Karpas-422 (cell line): ENCODE results near the gene MMP17. TPM values are rescaled to one million over a fixed set of nuclear protein-coding genes. Genes with fewer than 3 reads are reported as not detected.

ENCODE experiments used
- DNase-seq: peaks from one replicate; pipeline ENCODE4 v3.0.0-alpha.2; 2015
- H2AFZ ChIP-seq: fragments of 200-600 bp; sonication (generic); 2 replicates; pipeline ENCODE4 v1.6.1; 2014; ENCODE audit warnings: antibody characterized with exemption, low read length, mixed read lengths
- H3K27ac ChIP-seq: fragments of 200-600 bp; sonication (generic); 2 replicates; pipeline ENCODE4 v1.5.1; 2014; ENCODE audit warnings: mild to moderate bottlenecking, low read length, moderate library complexity
- H3K27me3 ChIP-seq: fragments of 200-600 bp; sonication (generic); 2 replicates; pipeline ENCODE4 v1.6.1; 2014; ENCODE audit warnings: low read length, mixed read lengths
- H3K36me3 ChIP-seq: fragments of 200-600 bp; sonication (generic); 2 replicates; pipeline ENCODE4 v1.6.1; 2014; ENCODE audit warnings: low read length, mixed read lengths; ENCODE audit not compliant: insufficient read depth
- H3K4me1 ChIP-seq: fragments of 200-600 bp; sonication (generic); 2 replicates; pipeline ENCODE4 v1.6.1; 2014; ENCODE audit warnings: mild to moderate bottlenecking, low read length, mixed read lengths
- H3K4me2 ChIP-seq: fragments of 200-600 bp; sonication (generic); 2 replicates; pipeline ENCODE4 v1.6.1; 2014; ENCODE audit warnings: low read length, low read depth, mild to moderate bottlenecking; ENCODE audit not compliant: poor library complexity, severe bottlenecking
- H3K4me3 ChIP-seq: fragments of 200-600 bp; sonication (generic); 2 replicates; pipeline ENCODE4 v1.5.1; 2014; ENCODE audit warnings: mild to moderate bottlenecking, antibody characterized with exemption, low read length, mixed read lengths
- H3K79me2 ChIP-seq: fragments of 200-600 bp; sonication (generic); 2 replicates; pipeline ENCODE4 v1.6.1; 2014; ENCODE audit warnings: mild to moderate bottlenecking, low read length, mixed read lengths
- H3K9ac ChIP-seq: fragments of 200-600 bp; sonication (generic); 2 replicates; pipeline ENCODE4 v1.6.0; 2014; ENCODE audit warnings: low read length
- H3K9me2 ChIP-seq: fragments of 200-600 bp; sonication (generic), shearing (Covaris generic); replicated peaks from 2 replicates; pipeline ENCODE4 v1.6.0; 2014; ENCODE audit warnings: mild to moderate bottlenecking, low read length, moderate library complexity; ENCODE audit not compliant: insufficient read depth
- H3K9me3 ChIP-seq: fragments of 300-700, 200-600 bp; sonication (generic); 2 replicates; pipeline ENCODE4 v1.6.1; 2014; ENCODE audit warnings: low read length, mixed read lengths
- H4K20me1 ChIP-seq: fragments of 200-600 bp; sonication (generic); 2 replicates; pipeline ENCODE4 v1.6.1; 2014; ENCODE audit warnings: mild to moderate bottlenecking, antibody characterized with exemption, low read length, low read depth; ENCODE audit not compliant: insufficient read depth
- total RNA-seq: library from RNA; depleted of rRNA; stranded (reverse); fragments of >200 nt; shearing (Covaris generic); gene quantifications from 2 replicates; pipeline ENCODE4 v1.2.3, GENCODE V29; 2014; ENCODE audit warnings: low replicate concordance

The MMP17 gene
- total RNA-seq, 1 experiment from 2014 or later = not detected

DNA sequence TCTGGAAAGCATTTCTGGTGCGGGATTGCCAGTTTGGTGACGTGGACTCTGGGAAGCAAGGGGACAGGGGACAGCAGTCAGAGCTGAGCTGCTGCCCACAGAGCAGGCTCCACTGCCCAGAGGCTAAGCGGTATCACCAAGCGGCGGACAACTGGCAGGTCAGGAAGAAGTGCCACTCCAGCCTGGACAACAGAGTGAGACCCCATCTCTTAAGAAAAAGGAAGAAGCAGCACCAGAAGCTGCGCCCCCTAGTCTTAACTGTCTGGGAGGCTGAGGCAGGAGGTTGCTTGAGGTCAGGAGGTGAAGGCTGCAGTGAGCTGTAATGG is 31.8 kb upstream of the MMP17 start:
- DNase-seq = no peak
- Histone ChIP-seq H2AFZ (no peak overlapping the region), H3K79me2 (no peaks in the 10 kb centered on the region), H3K4me2 (no peak overlapping the region), H4K20me1 (no peaks in the 10 kb centered on the region), H3K4me3 (no peak overlapping the region), H3K4me1 (no peaks in the 10 kb centered on the region), H3K27me3 (no peaks in the 10 kb centered on the region), H3K9me3 (no peaks in the 10 kb centered on the region), H3K36me3 (peaks cover 6% of the 10 kb centered on the region; the same call in 1 of the 2 replicates), H3K27ac (no peak overlapping the region), H3K9ac (no peak overlapping the region), H3K9me2 (no peaks in the 10 kb centered on the region)

DNA sequence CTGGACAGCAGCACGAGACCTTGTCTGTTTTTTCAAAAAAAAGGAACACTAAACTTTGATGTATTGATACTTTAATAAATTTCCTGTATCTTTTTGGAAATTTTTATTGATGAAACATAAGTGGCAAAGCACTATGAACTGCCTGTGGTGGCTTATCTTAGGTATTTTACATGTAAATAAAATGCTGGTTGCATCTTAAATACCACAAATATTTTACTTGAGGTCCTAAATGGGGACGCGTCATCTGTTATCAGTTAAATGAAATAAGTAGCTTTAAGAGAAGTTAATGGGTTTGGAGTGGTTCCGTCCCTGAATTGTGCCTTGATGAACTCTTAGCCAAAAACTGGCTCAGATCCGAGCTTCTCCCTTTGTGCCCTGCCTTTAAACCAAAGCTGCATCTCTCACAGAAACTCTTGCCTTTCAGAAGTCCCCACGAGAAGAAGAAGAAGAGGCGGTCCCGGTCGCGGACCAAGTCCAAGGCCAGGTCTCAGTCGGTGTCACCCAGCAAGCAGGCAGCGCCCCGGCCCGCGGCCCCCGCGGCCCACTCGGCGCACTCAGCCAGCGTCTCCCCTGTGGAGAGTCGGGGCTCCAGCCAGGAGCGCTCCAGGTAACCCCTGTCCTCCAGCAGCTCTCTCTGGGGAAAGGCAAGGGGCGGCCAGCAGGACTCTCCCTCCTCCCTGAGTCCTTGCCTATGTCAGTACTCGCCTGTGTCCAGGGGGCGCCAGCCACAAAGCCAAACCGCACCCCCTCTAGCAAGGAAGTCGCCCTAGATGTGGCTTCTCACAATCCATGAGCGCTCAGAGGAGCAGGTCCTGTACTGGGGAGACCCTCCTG is 31.2 kb upstream of the MMP17 start:
- no peak overlapping the region for H3K27ac ChIP-seq
- H4K20me1 ChIP-seq = no peaks in the 10 kb centered on the region
- H3K36me3 ChIP-seq = peaks cover 6% of the 10 kb centered on the region; the same call in 1 of the 2 replicates
- H3K9me3 ChIP-seq = no peaks in the 10 kb centered on the region
- H3K27me3 ChIP-seq = no peaks in the 10 kb centered on the region
- H3K79me2 ChIP-seq = no peaks in the 10 kb centered on the region
- H3K9me2 ChIP-seq = no peaks in the 10 kb centered on the region
- H3K4me1 ChIP-seq = no peaks in the 10 kb centered on the region
- H3K9ac ChIP-seq = no peak overlapping the region
- no peak overlapping the region for H3K4me3 ChIP-seq
- H3K4me2 ChIP-seq = no peak overlapping the region
- no peak overlapping the region for H2AFZ ChIP-seq
- DNase-seq = no peak

DNA sequence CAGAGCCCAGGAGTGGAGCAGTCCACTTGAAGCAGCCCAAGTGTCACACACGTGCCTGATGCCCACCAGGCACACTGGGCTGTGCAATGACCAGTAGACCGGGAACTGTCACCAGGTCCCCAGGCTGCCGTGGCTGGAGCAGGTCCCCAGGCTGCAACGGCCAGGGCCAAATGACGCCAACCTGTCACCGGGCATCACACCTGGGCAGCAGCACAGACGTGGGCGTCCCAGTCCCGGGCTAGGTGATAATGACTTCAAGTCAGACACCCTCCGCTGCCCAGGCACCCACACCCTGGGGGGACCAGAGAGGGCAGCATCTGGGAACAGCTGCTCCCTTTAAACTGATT is 30.6 kb upstream of the MMP17 start:
- no peaks in the 10 kb centered on the region for H3K9me3 ChIP-seq
- no peaks in the 10 kb centered on the region for H3K79me2 ChIP-seq
- no peak for DNase-seq
- no peaks in the 10 kb centered on the region for H3K27me3 ChIP-seq
- H3K36me3 ChIP-seq = peaks cover 6% of the 10 kb centered on the region; the same call in 1 of the 2 replicates
- no peak overlapping the region for H3K9ac ChIP-seq
- no peak overlapping the region for H3K27ac ChIP-seq
- H3K9me2 ChIP-seq = no peaks in the 10 kb centered on the region
- H3K4me1 ChIP-seq = no peaks in the 10 kb centered on the region
- no peak overlapping the region for H3K4me3 ChIP-seq
- no peak overlapping the region for H2AFZ ChIP-seq
- no peaks in the 10 kb centered on the region for H4K20me1 ChIP-seq
- H3K4me2 ChIP-seq = no peak overlapping the region

DNA sequence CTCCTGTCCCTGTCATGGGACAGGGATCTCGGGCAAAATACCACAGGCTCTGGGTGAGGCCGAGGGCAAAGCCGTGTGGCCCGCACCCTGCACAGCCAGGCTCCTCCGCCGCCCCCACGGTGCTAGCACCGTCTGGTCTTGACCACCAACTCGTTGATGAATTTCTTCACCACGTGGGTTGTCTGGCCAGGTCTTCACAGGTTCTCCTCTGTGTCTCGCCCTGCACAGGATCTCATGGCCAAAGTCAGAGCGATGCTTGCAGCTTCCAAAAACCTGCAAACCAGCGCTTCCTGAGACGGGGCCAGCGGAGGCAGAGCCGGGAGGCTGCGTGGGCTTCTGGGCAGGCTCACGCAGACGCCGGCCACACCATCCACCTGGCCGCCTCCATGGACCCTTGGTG is 29.0 kb upstream of the MMP17 start:
- no peaks in the 10 kb centered on the region for H3K79me2 ChIP-seq
- no peak for DNase-seq
- peaks cover 6% of the 10 kb centered on the region; the same call in 1 of the 2 replicates for H3K36me3 ChIP-seq
- no peaks in the 10 kb centered on the region for H3K9me3 ChIP-seq
- H3K4me3 ChIP-seq = no peak overlapping the region
- no peak overlapping the region for H3K9ac ChIP-seq
- no peak overlapping the region for H3K27ac ChIP-seq
- no peak overlapping the region for H3K4me2 ChIP-seq
- H4K20me1 ChIP-seq = no peaks in the 10 kb centered on the region
- H3K9me2 ChIP-seq = no peaks in the 10 kb centered on the region
- no peak overlapping the region for H2AFZ ChIP-seq
- H3K4me1 ChIP-seq = no peaks in the 10 kb centered on the region
- no peaks in the 10 kb centered on the region for H3K27me3 ChIP-seq

DNA sequence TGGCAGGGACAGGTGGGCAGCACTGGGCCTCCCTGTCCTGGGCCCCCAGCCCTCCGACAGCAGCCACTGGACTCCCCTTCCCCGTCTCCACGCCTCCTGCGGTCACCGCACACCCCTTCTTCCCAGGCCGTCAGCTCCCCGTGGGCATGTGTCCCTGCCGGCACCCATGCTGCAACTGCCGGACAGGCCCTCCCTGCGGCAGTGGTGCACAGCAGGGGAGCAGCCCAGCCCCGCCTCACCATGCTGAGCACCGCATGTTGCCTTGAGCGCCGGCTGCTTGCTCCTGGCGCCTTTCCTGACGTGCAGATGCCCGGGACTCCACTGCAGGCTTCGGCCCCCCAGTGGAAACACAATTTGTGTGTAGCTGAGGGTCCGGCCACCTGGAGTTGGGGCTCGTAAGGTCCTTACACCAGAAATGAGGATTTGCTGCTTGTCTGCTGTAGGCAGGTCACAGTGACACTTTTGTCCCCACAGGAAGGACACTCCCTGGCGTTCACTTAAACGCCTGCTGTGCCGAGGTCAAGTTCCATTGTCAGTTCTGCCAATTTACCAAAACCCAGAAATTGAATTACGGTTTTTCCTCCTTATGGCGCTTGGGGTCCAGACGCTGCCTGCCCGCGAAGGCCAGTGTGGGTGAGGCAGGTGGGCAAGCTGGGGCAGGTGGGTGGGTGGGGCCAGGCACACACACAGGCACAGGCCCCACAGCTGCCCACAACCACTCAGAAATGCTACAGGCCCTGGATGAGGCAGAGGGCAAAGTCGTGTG is 28.2 kb upstream of the MMP17 start:
- no peaks in the 10 kb centered on the region for H3K9me2 ChIP-seq
- no peak overlapping the region for H3K27ac ChIP-seq
- no peaks in the 10 kb centered on the region for H4K20me1 ChIP-seq
- H3K9ac ChIP-seq = no peak overlapping the region
- no peaks in the 10 kb centered on the region for H3K9me3 ChIP-seq
- H3K4me2 ChIP-seq = no peak overlapping the region
- peaks cover 6% of the 10 kb centered on the region; the same call in 1 of the 2 replicates for H3K36me3 ChIP-seq
- no peak for DNase-seq
- H3K27me3 ChIP-seq = no peaks in the 10 kb centered on the region
- H3K4me1 ChIP-seq = no peaks in the 10 kb centered on the region
- no peaks in the 10 kb centered on the region for H3K79me2 ChIP-seq
- H2AFZ ChIP-seq = no peak overlapping the region
- H3K4me3 ChIP-seq = no peak overlapping the region

DNA sequence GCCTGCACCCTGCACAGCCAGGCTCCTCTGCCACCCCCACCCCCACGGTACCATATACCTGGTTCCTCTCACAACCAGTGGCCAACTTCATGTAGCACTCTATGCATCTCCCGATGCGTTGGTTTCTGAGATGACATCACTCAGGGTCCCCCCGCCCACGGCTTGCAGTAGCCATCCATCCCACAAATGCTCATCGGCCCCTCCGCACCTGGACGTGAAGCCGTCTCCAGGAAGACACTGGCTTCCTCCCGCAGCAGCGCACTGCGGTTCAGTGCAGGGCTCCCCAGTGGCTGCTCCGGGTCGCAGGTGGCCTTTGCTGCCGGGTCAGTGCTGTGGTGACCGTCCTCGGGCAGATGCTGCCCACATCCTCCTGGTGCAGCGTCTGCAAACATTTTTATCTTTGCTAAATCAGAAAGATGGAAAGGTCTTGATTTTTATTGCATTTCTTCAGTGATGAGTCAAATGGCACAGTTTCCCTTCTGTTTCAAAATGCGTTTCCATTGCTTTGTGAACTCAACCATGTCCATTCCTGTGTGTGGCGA is 27.5 kb upstream of the MMP17 start:
- no peak overlapping the region for H3K9ac ChIP-seq
- H3K9me3 ChIP-seq = no peaks in the 10 kb centered on the region
- no peak overlapping the region for H3K27ac ChIP-seq
- no peaks in the 10 kb centered on the region for H3K27me3 ChIP-seq
- peaks cover 6% of the 10 kb centered on the region; the same call in 1 of the 2 replicates for H3K36me3 ChIP-seq
- no peak overlapping the region for H2AFZ ChIP-seq
- H4K20me1 ChIP-seq = no peaks in the 10 kb centered on the region
- H3K4me1 ChIP-seq = no peaks in the 10 kb centered on the region
- DNase-seq = no peak
- H3K79me2 ChIP-seq = no peaks in the 10 kb centered on the region
- no peak overlapping the region for H3K4me3 ChIP-seq
- no peaks in the 10 kb centered on the region for H3K9me2 ChIP-seq
- no peak overlapping the region for H3K4me2 ChIP-seq

DNA sequence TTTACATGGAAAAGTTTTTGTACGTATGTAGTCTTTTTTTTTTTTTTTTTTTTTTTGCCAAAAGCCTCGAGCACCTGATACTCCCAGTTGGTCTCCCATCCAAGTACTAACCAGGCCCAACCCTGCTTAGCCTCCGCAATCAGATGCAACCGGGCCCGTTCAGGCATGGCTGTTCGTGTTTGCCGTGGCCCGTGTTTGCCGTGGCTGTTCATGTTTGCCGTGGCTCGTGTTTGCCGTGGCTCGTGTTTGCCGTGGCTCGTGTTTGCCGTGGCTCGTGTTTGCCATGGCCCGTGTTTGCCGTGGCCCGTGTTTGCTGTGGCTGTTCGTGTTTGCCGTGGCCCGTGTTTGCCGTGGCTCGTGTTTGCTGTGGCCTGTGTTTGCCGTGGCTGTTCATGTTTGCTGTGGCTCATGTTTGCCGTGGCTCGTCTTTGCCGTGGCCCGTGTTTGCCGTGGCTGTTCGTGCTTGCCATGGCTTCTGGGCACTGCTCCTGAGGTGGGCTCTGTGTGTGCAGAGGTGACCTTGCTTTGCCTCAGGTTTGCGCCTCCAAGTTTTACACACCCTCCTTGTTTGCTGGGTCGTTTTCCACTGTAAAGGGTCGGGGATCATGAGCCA is 26.8 kb upstream of the MMP17 start:
- no peak for DNase-seq
- Histone ChIP-seq H4K20me1 (no peaks in the 10 kb centered on the region), H3K9ac (no peak overlapping the region), H3K79me2 (no peaks in the 10 kb centered on the region), H3K4me1 (no peaks in the 10 kb centered on the region), H3K4me2 (no peak overlapping the region), H3K27ac (no peak overlapping the region), H3K4me3 (no peak overlapping the region), H3K36me3 (peaks cover 6% of the 10 kb centered on the region; the same call in 1 of the 2 replicates), H3K9me2 (no peaks in the 10 kb centered on the region), H3K27me3 (no peaks in the 10 kb centered on the region), H2AFZ (no peak overlapping the region), H3K9me3 (no peaks in the 10 kb centered on the region)

DNA sequence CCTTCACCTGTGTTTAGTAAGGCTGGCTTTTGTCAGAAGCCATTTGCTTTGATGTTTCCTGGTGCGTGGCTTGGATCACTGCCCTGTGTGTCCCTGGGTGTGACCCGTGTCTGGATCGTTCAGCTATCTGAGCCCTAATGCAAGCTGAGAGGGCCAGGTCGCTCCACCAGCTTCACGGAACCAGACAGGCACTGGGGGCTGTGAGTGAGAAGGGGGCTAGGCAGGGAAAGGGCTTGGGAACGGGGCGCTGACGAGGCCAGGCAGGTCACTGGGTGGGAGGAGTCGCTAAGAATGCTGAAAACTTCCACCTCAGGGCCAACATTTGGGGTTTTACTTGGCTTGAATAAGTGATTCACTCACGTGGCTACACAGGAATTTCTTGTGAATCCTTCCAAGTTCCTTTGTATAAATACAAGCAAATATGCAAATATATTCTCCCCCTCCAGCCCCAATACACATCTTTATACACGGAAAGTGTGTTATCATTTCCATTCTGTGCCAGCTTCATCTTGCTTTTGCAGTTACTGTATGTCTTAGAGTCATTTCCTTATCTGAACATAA is 24.2 kb upstream of the MMP17 start:
- Histone ChIP-seq H4K20me1 (no peaks in the 10 kb centered on the region), H3K27me3 (no peaks in the 10 kb centered on the region), H3K4me1 (no peaks in the 10 kb centered on the region), H3K79me2 (no peaks in the 10 kb centered on the region), H3K4me3 (no peak overlapping the region), H3K9me2 (no peaks in the 10 kb centered on the region), H3K9ac (no peak overlapping the region), H3K4me2 (no peak overlapping the region), H3K9me3 (no peaks in the 10 kb centered on the region), H2AFZ (no peak overlapping the region), H3K27ac (no peak overlapping the region), H3K36me3 (no peaks in the 10 kb centered on the region; the same call in 1 of the 2 replicates)
- no peak for DNase-seq
